Mesothelial cell of epicardium (in vitro differentiated cells): Measurements from ENCODE around the gene SH3BGR. TPM values are rescaled to one million over a fixed set of nuclear protein-coding genes. Genes with fewer than 3 reads are reported as not detected.

ENCODE experiments used
- DNase-seq, 2 experiments: peaks; one replicate each; pipeline ENCODE4 v3.0.0; 2021; ENCODE audit warnings: low spot score in 2 of 2; ENCODE audit not compliant: unreplicated experiment in 2 of 2
- H3K27ac Mint-ChIP-seq: 2 replicates; pipeline ENCODE4 v1.8.0; 2021; ENCODE audit warnings: mixed read lengths
- H3K27me3 Mint-ChIP-seq: 2 replicates; pipeline ENCODE4 v1.8.0; 2021; ENCODE audit warnings: low read depth, mixed read lengths
- H3K36me3 Mint-ChIP-seq: 2 replicates; pipeline ENCODE4 v1.8.0; 2021; ENCODE audit warnings: mixed read lengths
- H3K4me1 Mint-ChIP-seq: 2 replicates; pipeline ENCODE4 v1.8.0; 2021; ENCODE audit warnings: mixed read lengths
- H3K4me3 Mint-ChIP-seq: 2 replicates; pipeline ENCODE4 v1.8.0; 2021; ENCODE audit warnings: mild to moderate bottlenecking, moderate library complexity, mixed read lengths
- H3K9me3 Mint-ChIP-seq: 2 replicates; pipeline ENCODE4 v1.8.0; 2021; ENCODE audit warnings: mixed read lengths
- CTCF ChIP-seq: fragments of 200-600 bp; sonication (generic); IDR thresholded peaks from one replicate; pipeline ENCODE4 v1.5.0; 2021; ENCODE audit warnings: antibody characterized with exemption; ENCODE audit not compliant: unreplicated experiment
- total RNA-seq: library from RNA; stranded (reverse); gene quantifications from 3 replicates; pipeline ENCODE4 v1.2.1, GENCODE V29; 2021

SH3BGR gene
- total RNA-seq, 1 donor from 2014 or later: 4.6 TPM

DNA sequence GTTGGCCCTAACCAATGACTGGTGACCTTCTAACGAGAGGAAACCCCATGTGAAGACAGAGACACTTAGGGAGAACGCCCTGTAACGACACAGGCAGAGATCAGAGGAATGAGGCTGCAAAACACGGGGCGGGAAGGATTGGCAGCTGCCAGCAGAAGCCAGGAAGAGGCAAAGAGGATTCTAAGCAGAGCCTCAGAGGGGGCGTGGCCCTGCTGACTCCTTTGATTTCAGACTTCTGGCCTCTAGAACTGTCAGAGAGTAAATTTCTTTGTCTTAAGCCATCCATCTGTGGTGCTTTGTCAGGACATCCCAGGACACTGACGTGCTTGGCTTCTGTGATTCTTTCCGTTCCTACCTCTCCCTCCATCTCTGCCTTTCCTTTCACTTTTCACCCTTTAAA is 79.3 kb downstream of the SH3BGR start:
- Mint-ChIP-seq H3K4me1 (peaks cover 14% of the 10 kb centered on the region), H3K27ac (no peak overlapping the region)

GRCh38 chr21:39531840-39532239 is 80.1 kb downstream of the SH3BGR start:
- TF ChIP-seq CTCF: no peak
- Mint-ChIP-seq H3K36me3 (no peaks in the 10 kb centered on the region), H3K27ac (no peak overlapping the region), H3K4me1 (peaks cover 14% of the 10 kb centered on the region), H3K4me3 (no peak overlapping the region), H3K27me3 (no peaks in the 10 kb centered on the region), H3K9me3 (no peaks in the 10 kb centered on the region)
- DNase-seq: no peak

More for the DNA sequence above, 79.3 kb downstream of the SH3BGR start:
- no peaks in the 10 kb centered on the region for H3K36me3 Mint-ChIP-seq
- DNase-seq: no peak
- no peak overlapping the region for H3K4me3 Mint-ChIP-seq
- TF ChIP-seq CTCF: no peak
- no peaks in the 10 kb centered on the region for H3K27me3 Mint-ChIP-seq
- H3K9me3 Mint-ChIP-seq: no peaks in the 10 kb centered on the region

DNA sequence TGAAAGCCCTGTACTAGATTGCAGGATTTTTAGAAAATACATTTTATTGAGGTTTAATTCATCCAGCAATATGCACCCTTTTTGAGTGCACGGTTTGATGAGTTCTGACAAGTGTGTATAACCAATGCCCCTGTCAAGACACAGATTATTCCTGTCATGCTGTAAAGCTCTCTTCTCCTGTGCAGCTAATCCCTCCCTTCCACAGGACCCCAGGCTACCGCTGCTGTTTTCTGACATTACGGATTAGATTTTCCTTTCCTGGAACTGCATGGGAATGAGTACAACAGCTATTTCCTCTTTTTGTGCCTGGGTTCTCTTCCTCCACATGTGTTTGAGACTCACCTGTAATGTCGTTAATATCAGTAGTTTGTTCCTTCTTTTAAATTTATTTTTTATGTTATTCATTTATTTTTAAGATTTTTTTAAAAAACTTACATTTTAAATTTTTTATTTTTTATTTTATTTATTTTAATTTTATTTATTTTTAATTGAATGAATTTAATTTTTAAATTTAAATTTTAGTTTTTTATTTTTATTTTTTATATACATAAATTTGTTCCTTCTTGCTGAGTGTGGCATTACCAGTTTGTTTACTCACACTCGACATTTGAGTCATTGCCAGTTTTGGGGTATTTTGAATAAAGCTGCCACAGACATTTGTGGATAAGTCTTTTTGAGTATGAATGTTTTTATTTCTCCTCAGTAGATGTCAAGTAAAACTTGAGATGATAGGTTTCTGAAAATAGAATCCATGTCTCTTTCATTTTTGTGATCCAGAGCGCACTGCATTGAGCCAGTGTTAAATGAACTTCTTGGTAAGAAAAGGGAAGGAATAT is 82.0 kb downstream of the SH3BGR start:
- Mint-ChIP-seq H3K4me3 (no peak overlapping the region), H3K27me3 (no peaks in the 10 kb centered on the region), H3K9me3 (peaks cover under 1% of the 10 kb centered on the region), H3K27ac (no peak overlapping the region), H3K36me3 (no peaks in the 10 kb centered on the region), H3K4me1 (peaks cover 6% of the 10 kb centered on the region)
- no peak for DNase-seq
- no peak for TF ChIP-seq CTCF

GRCh38 chr21:39535646-39536437 is 84.1 kb downstream of the SH3BGR start:
- no peaks in the 10 kb centered on the region for H3K36me3 Mint-ChIP-seq
- H3K4me1 Mint-ChIP-seq: peaks cover 6% of the 10 kb centered on the region
- H3K9me3 Mint-ChIP-seq: peaks cover 13% of the 10 kb centered on the region
- H3K27me3 Mint-ChIP-seq: no peaks in the 10 kb centered on the region
- H3K27ac Mint-ChIP-seq: no peak overlapping the region
- no peak for DNase-seq
- no peak for TF ChIP-seq CTCF
- H3K4me3 Mint-ChIP-seq: no peak overlapping the region

- Mint-ChIP-seq H3K27me3 (no peaks in the 10 kb centered on the region), H3K4me1 (peaks cover 6% of the 10 kb centered on the region), H3K27ac (no peak overlapping the region), H3K36me3 (no peaks in the 10 kb centered on the region), H3K9me3 (peaks cover 18% of the 10 kb centered on the region), H3K4me3 (no peak overlapping the region)
- no peak for TF ChIP-seq CTCF
- DNase-seq: no peak
These were observed 85.1 kb downstream of the SH3BGR start for GRCh38 chr21:39536835-39537234.
